Effector memory CD8-positive, alpha-beta T cell (primary cell): ENCODE results near the gene CHMP4A.
"Not testable (repeated sequence)": the region's sequence is repeated elsewhere in the genome, so short reads cannot be mapped to it uniquely, and the experiment has no call there.

Source experiments
- ATAC-seq: fragments of 150-1000 bp; cut with Tn5 transposase; replicated peaks from 2 replicates; pipeline ENCODE4 v1.10.0; 2021; ENCODE audit warnings: mild to moderate bottlenecking, moderate library complexity
- DNase-seq, 3 experiments: peaks; one replicate each; pipeline ENCODE4 v3.0.0; 2021
- H3K27ac Mint-ChIP-seq, 2 donors: one replicate each; pipeline ENCODE4 v1.8.0; 2022; ENCODE audit warnings: mild to moderate bottlenecking in 2 of 2, mixed read lengths in 2 of 2, moderate library complexity in 2 of 2
- H3K27me3 Mint-ChIP-seq, 2 donors: one replicate each; pipeline ENCODE4 v1.8.0; 2022; ENCODE audit warnings: mixed read lengths in 2 of 2
- H3K36me3 Mint-ChIP-seq: one replicate; pipeline ENCODE4 v1.8.0; 2022; ENCODE audit warnings: mild to moderate bottlenecking, moderate library complexity, mixed read lengths; ENCODE audit not compliant: insufficient read depth
- H3K4me1 Mint-ChIP-seq, 2 donors: one replicate each; pipeline ENCODE4 v1.8.0; 2022; ENCODE audit warnings: low read depth in 2 of 2, mixed read lengths in 2 of 2
- H3K4me3 Mint-ChIP-seq, 2 donors: one replicate each; pipeline ENCODE4 v1.8.0; 2022; ENCODE audit warnings: mild to moderate bottlenecking in 2 of 2, mixed read lengths in 2 of 2, moderate library complexity in 2 of 2
- H3K9me3 Mint-ChIP-seq, 2 donors: one replicate each; pipeline ENCODE4 v1.8.0; 2022; ENCODE audit warnings: mixed read lengths in 2 of 2

CHMP4A gene

DNA sequence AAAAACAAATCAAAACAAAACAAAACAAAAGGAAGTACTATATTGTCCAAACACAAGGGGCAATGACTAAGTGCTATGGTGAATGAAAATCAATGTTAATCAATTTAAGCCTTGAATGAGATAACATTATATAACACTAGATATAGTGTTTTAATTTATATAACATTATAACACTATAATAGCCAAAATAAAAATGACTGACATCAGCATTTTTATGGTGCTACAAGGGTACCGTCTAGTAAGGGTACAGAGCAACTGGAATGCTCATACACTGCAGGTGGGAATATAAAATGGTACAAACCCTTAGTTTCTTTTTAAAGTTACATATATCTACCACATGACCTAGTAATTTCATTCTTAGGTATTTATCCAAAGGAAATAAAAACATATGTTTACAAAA lies 13.2 kb upstream of the CHMP4A start:
- no peak overlapping the region for H3K4me3 Mint-ChIP-seq
- ATAC-seq, result no peak
- DNase-seq, result no peak
- H3K9me3 Mint-ChIP-seq, result no peaks in the 10 kb centered on the region
- H3K27me3 Mint-ChIP-seq, result no peaks in the 10 kb centered on the region
- no peak overlapping the region for H3K27ac Mint-ChIP-seq
- peaks cover 36% of the 10 kb centered on the region for H3K36me3 Mint-ChIP-seq
- H3K4me1 Mint-ChIP-seq, result peaks cover 15 to 24% of the 10 kb centered on the region in 2 donors

DNA sequence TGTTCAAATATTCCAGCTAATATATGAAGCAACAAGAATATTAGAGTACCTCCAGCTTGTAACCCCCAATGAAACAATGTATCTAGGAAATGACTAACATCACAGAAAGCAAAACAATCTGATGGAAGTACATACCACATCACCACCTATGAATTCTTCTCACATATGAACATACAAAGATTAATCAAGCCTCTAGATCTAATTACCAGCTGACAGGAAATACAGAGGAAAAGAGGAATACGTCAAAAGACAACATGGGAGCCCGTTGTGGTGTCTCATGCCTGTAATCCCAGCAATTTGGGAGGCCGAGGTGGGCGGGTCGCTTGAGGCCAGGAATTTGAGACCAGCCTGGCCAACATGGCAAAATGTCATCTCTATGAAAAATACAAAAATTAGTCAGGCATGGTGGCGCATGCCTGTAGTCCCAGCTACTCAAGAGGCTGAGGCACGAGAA lies 11.4 kb upstream of the CHMP4A start:
- ATAC-seq, result no peak
- H3K9me3 Mint-ChIP-seq, result no peaks in the 10 kb centered on the region
- no peak for DNase-seq
- H3K4me3 Mint-ChIP-seq, result no peak overlapping the region
- H3K27ac Mint-ChIP-seq, result peak overlapping the region; percentile 59 to 71
- peaks cover 35% of the 10 kb centered on the region for H3K36me3 Mint-ChIP-seq
- no peaks in the 10 kb centered on the region for H3K27me3 Mint-ChIP-seq
- H3K4me1 Mint-ChIP-seq, result peaks cover 11 to 18% of the 10 kb centered on the region in 2 donors

DNA sequence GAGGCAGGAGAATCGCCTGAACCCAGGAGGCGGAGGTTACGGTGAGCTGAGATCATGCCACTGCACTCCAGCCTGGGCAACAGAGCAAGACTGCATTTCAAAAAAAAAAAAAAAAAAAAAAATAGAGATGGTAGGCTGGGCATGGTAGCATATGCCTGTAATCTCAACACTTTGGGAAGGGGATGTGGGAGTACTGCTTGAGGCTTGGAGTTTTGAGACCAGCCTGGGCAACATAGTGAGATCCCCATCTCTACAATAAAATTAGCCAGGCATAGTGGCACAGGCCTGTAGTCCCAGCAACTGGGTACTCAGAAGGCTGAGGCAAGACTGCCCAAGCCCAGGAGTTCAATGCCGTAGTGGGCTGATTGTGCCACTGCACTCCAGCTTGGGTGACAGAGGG lies 9.7 kb upstream of the CHMP4A start:
- not testable (repeated sequence) for H3K27me3 Mint-ChIP-seq
- peaks cover 10 to 22% of the 10 kb centered on the region in 2 donors for H3K4me1 Mint-ChIP-seq

DNA sequence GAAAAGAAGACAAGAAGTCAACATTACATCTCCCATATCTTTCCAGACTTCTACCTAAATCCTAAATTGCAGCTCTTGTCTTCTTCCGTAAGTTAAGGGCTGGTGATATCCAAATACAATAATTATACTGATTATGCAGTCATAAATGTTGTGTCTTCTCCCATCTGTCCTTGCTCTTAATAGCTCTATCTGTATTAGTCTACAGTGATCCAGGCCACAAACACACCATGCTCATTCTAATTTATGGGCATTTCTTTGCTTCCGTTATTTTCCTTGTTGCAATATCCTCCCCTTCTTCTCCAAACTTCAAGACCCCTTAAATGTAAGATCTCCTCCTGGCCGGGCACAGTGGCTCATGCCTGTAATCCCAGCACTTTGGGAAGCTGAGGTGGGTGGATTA lies 6.2 kb upstream of the CHMP4A start:
- Mint-ChIP-seq H3K36me3 (peaks cover 22% of the 10 kb centered on the region), H3K4me3 (no peak overlapping the region), H3K9me3 (no peaks in the 10 kb centered on the region), H3K4me1 (peaks cover 16 to 17% of the 10 kb centered on the region in 2 donors), H3K27me3 (no peaks in the 10 kb centered on the region), H3K27ac (peak overlapping the region in 1 of 2 donors; percentile 70)
- ATAC-seq, result no peak
- no peak for DNase-seq

More for the DNA sequence above, 9.7 kb upstream of the CHMP4A start:
- H3K36me3 Mint-ChIP-seq, result peaks cover 26% of the 10 kb centered on the region
- H3K4me3 Mint-ChIP-seq, H3K27ac Mint-ChIP-seq, ATAC-seq, DNase-seq, H3K9me3 Mint-ChIP-seq: not testable (repeated sequence)

GRCh38 chr14:24219080-24219479 lies 5.8 kb upstream of the CHMP4A start:
- peak overlapping the region in 1 of 2 donors; percentile 70 for H3K27ac Mint-ChIP-seq
- peaks cover 22% of the 10 kb centered on the region for H3K36me3 Mint-ChIP-seq
- H3K9me3 Mint-ChIP-seq, result no peaks in the 10 kb centered on the region
- DNase-seq (no peak), ATAC-seq (no peak)
- peaks cover 20% of the 10 kb centered on the region in 2 donors for H3K4me1 Mint-ChIP-seq
- H3K27me3 Mint-ChIP-seq, result no peaks in the 10 kb centered on the region
- no peak overlapping the region for H3K4me3 Mint-ChIP-seq

DNA sequence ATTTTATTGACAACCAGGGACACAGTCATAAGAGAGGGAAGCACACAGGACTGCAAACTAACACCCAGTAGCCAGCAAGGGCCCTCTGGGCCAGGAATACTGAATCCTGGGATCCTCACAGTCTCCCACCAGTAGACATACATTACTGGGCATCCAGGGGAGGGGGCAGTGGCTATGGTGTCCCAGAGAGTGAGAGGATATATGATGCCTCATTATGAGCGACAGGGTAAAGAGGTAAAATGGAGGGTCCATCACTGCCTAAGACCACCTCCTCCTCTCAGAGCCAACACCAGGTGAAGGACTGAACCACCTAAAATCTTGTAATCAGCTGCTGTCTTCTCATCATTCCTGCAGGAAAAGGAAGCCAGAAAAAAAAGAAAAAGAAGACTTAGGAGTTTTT lies 3.6 kb upstream of the CHMP4A start:
- not testable (repeated sequence) for H3K9me3 Mint-ChIP-seq, H3K27me3 Mint-ChIP-seq, DNase-seq, ATAC-seq
- peak overlapping the region in 1 of 2 donors; percentile 94 for H3K4me3 Mint-ChIP-seq
- peaks cover 29 to 30% of the 10 kb centered on the region in 2 donors for H3K4me1 Mint-ChIP-seq
- H3K36me3 Mint-ChIP-seq, result peaks cover 40% of the 10 kb centered on the region
- peak overlapping the region; percentile 97 to 99 for H3K27ac Mint-ChIP-seq

- ATAC-seq (no peak), DNase-seq (no peak)
- Mint-ChIP-seq H3K9me3 (no peaks in the 10 kb centered on the region), H3K27ac (peak overlapping the region; percentile 97 to 99), H3K4me3 (peak overlapping the region; percentile 90 to 94), H3K27me3 (no peaks in the 10 kb centered on the region), H3K4me1 (peaks cover 34% of the 10 kb centered on the region in 2 donors), H3K36me3 (peaks cover 40% of the 10 kb centered on the region)
These were observed 3.0 kb upstream of the CHMP4A start for GRCh38 chr14:24216345-24216699.

- DNase-seq, result peak; percentile 85 to 86 (median 86)
- H3K27me3 Mint-ChIP-seq, result no peaks in the 10 kb centered on the region
- ATAC-seq, result peak; percentile 67
- peaks cover 45% of the 10 kb centered on the region for H3K36me3 Mint-ChIP-seq
- H3K4me1 Mint-ChIP-seq, result peaks cover 35 to 36% of the 10 kb centered on the region in 2 donors
- H3K9me3 Mint-ChIP-seq, result no peaks in the 10 kb centered on the region
- peak within 1 kb of the TSS; percentile 97 to 99 for H3K27ac Mint-ChIP-seq
- H3K4me3 Mint-ChIP-seq, result peak within 1 kb of the TSS; percentile 90 to 94
These were observed 2.4 kb upstream of the CHMP4A start, which contains the start of gene MDP1 for GRCh38 chr14:24215495-24216344. MDP1 (minus strand) TSS chr14:24216066; CDS start chr14:24215955, 111 bp downstream.

- Mint-ChIP-seq H3K27ac (peak overlapping the region; percentile 97 to 99), H3K9me3 (no peaks in the 10 kb centered on the region), H3K4me3 (peak overlapping the region; percentile 88 to 89), H3K4me1 (peaks cover 34 to 41% of the 10 kb centered on the region in 2 donors), H3K36me3 (peaks cover 56% of the 10 kb centered on the region), H3K27me3 (no peaks in the 10 kb centered on the region)
- DNase-seq (no peak), ATAC-seq (no peak)
These were observed 776 bp upstream of the CHMP4A start for GRCh38 chr14:24213866-24214662.

- DNase-seq (no peak), ATAC-seq (no peak)
- peak overlapping the region in 1 of 2 donors; percentile 88 for H3K4me3 Mint-ChIP-seq
- peak overlapping the region in 1 of 2 donors; percentile 97 for H3K27ac Mint-ChIP-seq
- no peaks in the 10 kb centered on the region for H3K27me3 Mint-ChIP-seq
- no peaks in the 10 kb centered on the region for H3K9me3 Mint-ChIP-seq
- H3K36me3 Mint-ChIP-seq, result peaks cover 75% of the 10 kb centered on the region
- H3K4me1 Mint-ChIP-seq, result peaks cover 50 to 53% of the 10 kb centered on the region in 2 donors
These were observed 2.0 kb downstream of the CHMP4A start for GRCh38 chr14:24211311-24211710.

DNA sequence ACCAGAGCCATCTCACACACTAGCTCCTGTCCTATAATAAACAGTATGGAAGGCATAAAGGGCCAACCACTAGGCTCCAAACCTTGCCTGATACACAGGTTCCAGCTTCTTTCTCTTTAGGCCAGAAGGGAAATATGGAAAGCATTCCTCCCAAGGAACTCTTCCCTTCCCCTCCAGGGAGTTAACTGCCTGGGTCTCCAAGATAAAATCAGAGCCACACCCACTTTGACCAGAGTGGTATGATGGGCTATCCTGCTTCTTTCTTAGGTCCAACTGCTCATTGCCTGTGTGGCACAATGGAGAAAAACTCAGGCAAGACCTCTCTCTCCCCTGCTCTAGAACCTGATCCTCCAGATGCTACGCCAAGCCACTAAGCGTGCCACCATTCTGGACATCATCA lies 5.7 kb downstream of the CHMP4A start:
- Mint-ChIP-seq H3K4me1 (peaks cover 33 to 40% of the 10 kb centered on the region in 2 donors), H3K4me3 (no peak overlapping the region), H3K27ac (peak overlapping the region; percentile 93 to 95), H3K9me3 (peaks cover 2 to 5% of the 10 kb centered on the region in 2 donors), H3K36me3 (peaks cover 67% of the 10 kb centered on the region), H3K27me3 (no peaks in the 10 kb centered on the region)
- ATAC-seq (no peak), DNase-seq (no peak)

DNA sequence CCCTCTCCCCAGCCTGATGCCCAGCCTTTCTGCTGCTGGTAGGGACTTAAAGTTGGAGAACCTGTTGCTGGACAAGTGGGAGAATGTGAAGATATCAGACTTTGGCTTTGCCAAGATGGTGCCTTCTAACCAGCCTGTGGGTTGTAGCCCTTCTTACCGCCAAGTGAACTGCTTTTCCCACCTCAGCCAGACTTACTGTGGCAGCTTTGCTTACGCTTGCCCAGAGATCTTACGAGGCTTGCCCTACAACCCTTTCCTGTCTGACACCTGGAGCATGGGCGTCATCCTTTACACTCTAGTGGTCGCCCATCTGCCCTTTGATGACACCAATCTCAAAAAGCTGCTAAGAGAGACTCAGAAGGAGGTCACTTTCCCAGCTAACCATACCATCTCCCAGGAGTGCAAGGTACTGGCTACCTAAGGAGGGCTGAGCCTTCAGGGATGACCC lies 6.2 kb downstream of the CHMP4A start:
- Mint-ChIP-seq H3K4me1 (peaks cover 32 to 36% of the 10 kb centered on the region in 2 donors), H3K36me3 (peaks cover 62% of the 10 kb centered on the region), H3K4me3 (peak overlapping the region; percentile 22 to 46), H3K9me3 (peaks cover 2 to 5% of the 10 kb centered on the region in 2 donors), H3K27me3 (no peaks in the 10 kb centered on the region), H3K27ac (peak overlapping the region; percentile 93 to 95)
- ATAC-seq, result peak; percentile 91
- peak in 2 of 3 experiments; percentile 20 to 23 for DNase-seq
